ENCODE results near the gene ST3GAL2.
"Not testable (repeated sequence)": the region's sequence is repeated elsewhere in the genome, so short reads cannot be mapped to it uniquely, and the experiment has no call there.

ST3GAL2 gene

DNA sequence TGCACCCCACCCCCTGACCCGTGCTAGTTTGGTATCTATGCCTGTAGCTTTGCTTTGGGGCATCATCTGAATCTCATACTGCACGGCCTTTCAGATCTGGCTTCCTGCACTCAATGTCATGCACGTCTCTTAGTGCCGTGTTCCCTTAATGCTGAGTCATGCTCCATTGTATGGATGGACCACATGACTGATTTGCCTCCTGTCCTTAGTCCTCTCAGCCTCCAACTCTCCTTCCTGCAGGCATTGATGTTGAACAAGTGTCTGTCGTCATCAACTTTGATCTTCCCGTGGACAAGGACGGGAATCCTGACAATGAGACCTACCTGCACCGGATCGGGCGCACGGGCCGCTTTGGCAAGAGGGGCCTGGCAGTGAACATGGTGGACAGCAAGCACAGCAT lies 106.2 kb downstream of the ST3GAL2 start:
- not testable (repeated sequence) for DNase-seq (ENCODE audit: low read depth)

DNA sequence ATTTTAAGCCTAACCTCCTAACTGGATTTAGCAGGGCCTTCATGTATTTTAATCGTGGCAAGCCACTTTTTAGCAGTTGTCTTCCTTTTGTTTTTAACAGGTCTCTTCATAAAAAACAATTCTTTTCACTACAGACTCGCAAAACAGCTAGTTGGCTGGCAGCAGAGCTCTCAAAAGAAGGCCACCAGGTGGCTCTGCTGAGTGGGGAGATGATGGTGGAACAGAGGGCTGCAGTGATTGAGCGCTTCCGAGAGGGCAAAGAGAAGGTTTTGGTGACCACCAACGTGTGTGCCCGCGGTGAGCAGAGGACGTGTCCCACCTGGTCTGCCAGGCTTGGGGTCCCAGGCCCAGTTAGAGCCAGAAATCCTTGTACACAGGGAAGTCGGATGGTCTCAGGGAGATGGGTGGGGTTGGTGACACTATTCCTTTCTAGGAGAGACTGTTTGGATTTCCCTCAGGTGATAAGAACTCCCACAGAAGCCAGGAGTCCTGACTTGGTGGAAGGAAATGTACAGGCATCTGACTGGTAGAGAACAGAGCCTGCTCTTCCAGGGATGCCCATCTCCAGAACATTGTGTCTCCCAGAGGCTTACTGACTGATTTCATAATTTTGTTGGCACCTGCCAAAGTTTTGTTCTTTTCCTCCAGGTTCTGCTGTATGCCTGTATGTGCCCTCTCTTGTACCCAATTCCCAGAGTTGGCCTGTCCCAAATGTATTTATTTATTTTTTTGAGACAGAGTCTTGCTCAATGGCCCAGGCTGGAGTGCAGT lies 107.1 kb downstream of the ST3GAL2 start:
- DNase-seq (ENCODE audit: low read depth) = no peak

- no peak for DNase-seq (ENCODE audit: low read depth)
These were observed 107.8 kb downstream of the ST3GAL2 start for GRCh38 chr16:70331091-70331490.

Data from stimulated activated CD8-positive, alpha-beta memory T cell treated with anti-CD3 and anti-CD28 coated beads, Interleukin-12 subunit alpha, Interleukin-12 subunit beta, amount 100 ng/mL, for 1 hour (primary cell).